Measurements from ENCODE around the gene HES5.

Gene HES5

GRCh38 chr1:2523191-2523890, 6.7 kb downstream of the HES5 start:
- DNase-seq: no peak

GRCh38 chr1:2522230-2522629, 7.8 kb downstream of the HES5 start:
- peaks cover 37% of the 10 kb centered on the region for H3K4me1 ChIP-seq (ENCODE audit: control insufficient read depth, insufficient read depth, low read length, poor library complexity, severe bottlenecking)
- no peaks in the 10 kb centered on the region for H3K9me3 ChIP-seq (ENCODE audit: control insufficient read depth, low read length)
- no peak overlapping the region for H3K27ac ChIP-seq (ENCODE audit: insufficient read depth, low read length, poor library complexity, severe bottlenecking)
- no peak for DNase-seq
- peaks cover 44% of the 10 kb centered on the region for H3K36me3 ChIP-seq (ENCODE audit: control insufficient read depth, insufficient read depth, low read length)
- H3K27me3 ChIP-seq (replicated peaks; ENCODE audit: control insufficient read depth, insufficient read depth, low read length, poor library complexity, severe bottlenecking): no peaks in the 10 kb centered on the region
- no peak overlapping the region for H3K4me3 ChIP-seq (ENCODE audit: insufficient read depth, low read depth, low read length, poor library complexity, severe bottlenecking)

More at GRCh38 chr1:2523191-2523890, 6.7 kb downstream of the HES5 start:
- peaks cover 32% of the 10 kb centered on the region for H3K36me3 ChIP-seq (ENCODE audit: control insufficient read depth, insufficient read depth, low read length)
- no peaks in the 10 kb centered on the region for H3K9me3 ChIP-seq (ENCODE audit: control insufficient read depth, low read length)
- peaks cover 40% of the 10 kb centered on the region for H3K4me1 ChIP-seq (ENCODE audit: control insufficient read depth, insufficient read depth, low read length, poor library complexity, severe bottlenecking)
- H3K4me3 ChIP-seq (ENCODE audit: insufficient read depth, low read depth, low read length, poor library complexity, severe bottlenecking): peak overlapping the region; percentile 84
- peak overlapping the region; percentile 69 for H3K27ac ChIP-seq (ENCODE audit: insufficient read depth, low read length, poor library complexity, severe bottlenecking)
- no peaks in the 10 kb centered on the region for H3K27me3 ChIP-seq (replicated peaks; ENCODE audit: control insufficient read depth, insufficient read depth, low read length, poor library complexity, severe bottlenecking)

GRCh38 chr1:2520806-2521205, 9.3 kb downstream of the HES5 start:
- Histone ChIP-seq H3K36me3 (ENCODE audit: control insufficient read depth, insufficient read depth, low read length) (peaks cover 58% of the 10 kb centered on the region), H3K9me3 (ENCODE audit: control insufficient read depth, low read length) (no peaks in the 10 kb centered on the region), H3K4me3 (ENCODE audit: insufficient read depth, low read depth, low read length, poor library complexity, severe bottlenecking) (no peak overlapping the region), H3K27me3 (replicated peaks; ENCODE audit: control insufficient read depth, insufficient read depth, low read length, poor library complexity, severe bottlenecking) (no peaks in the 10 kb centered on the region), H3K27ac (ENCODE audit: insufficient read depth, low read length, poor library complexity, severe bottlenecking) (no peak overlapping the region), H3K4me1 (ENCODE audit: control insufficient read depth, insufficient read depth, low read length, poor library complexity, severe bottlenecking) (peaks cover 30% of the 10 kb centered on the region)
- no peak for DNase-seq

- Histone ChIP-seq H3K27me3 (replicated peaks; ENCODE audit: control insufficient read depth, insufficient read depth, low read length, poor library complexity, severe bottlenecking) (no peaks in the 10 kb centered on the region), H3K4me3 (ENCODE audit: insufficient read depth, low read depth, low read length, poor library complexity, severe bottlenecking) (no peak overlapping the region), H3K4me1 (ENCODE audit: control insufficient read depth, insufficient read depth, low read length, poor library complexity, severe bottlenecking) (peaks cover 24% of the 10 kb centered on the region), H3K36me3 (ENCODE audit: control insufficient read depth, insufficient read depth, low read length) (peaks cover 64% of the 10 kb centered on the region), H3K27ac (ENCODE audit: insufficient read depth, low read length, poor library complexity, severe bottlenecking) (no peak overlapping the region), H3K9me3 (ENCODE audit: control insufficient read depth, low read length) (no peaks in the 10 kb centered on the region)
- DNase-seq: no peak
Measured at GRCh38 chr1:2520206-2520605, 9.9 kb downstream of the HES5 start.

- H3K4me3 ChIP-seq (ENCODE audit: insufficient read depth, low read depth, low read length, poor library complexity, severe bottlenecking): no peak overlapping the region
Measured at GRCh38 chr1:2519729-2520128, 10.3 kb downstream of the HES5 start.

GRCh38 chr1:2519029-2519685, 10.9 kb downstream of the HES5 start:
- DNase-seq: no peak
- Histone ChIP-seq H3K9me3 (ENCODE audit: control insufficient read depth, low read length) (no peaks in the 10 kb centered on the region), H3K27me3 (replicated peaks; ENCODE audit: control insufficient read depth, insufficient read depth, low read length, poor library complexity, severe bottlenecking) (no peaks in the 10 kb centered on the region), H3K4me1 (ENCODE audit: control insufficient read depth, insufficient read depth, low read length, poor library complexity, severe bottlenecking) (peaks cover 14% of the 10 kb centered on the region), H3K27ac (ENCODE audit: insufficient read depth, low read length, poor library complexity, severe bottlenecking) (no peak overlapping the region), H3K36me3 (ENCODE audit: control insufficient read depth, insufficient read depth, low read length) (peaks cover 72% of the 10 kb centered on the region), H3K4me3 (ENCODE audit: insufficient read depth, low read depth, low read length, poor library complexity, severe bottlenecking) (no peak overlapping the region)

More at GRCh38 chr1:2519729-2520128, 10.3 kb downstream of the HES5 start:
- Histone ChIP-seq H3K27me3 (replicated peaks; ENCODE audit: control insufficient read depth, insufficient read depth, low read length, poor library complexity, severe bottlenecking) (no peaks in the 10 kb centered on the region), H3K4me1 (ENCODE audit: control insufficient read depth, insufficient read depth, low read length, poor library complexity, severe bottlenecking) (peaks cover 19% of the 10 kb centered on the region), H3K36me3 (ENCODE audit: control insufficient read depth, insufficient read depth, low read length) (peaks cover 68% of the 10 kb centered on the region), H3K27ac (ENCODE audit: insufficient read depth, low read length, poor library complexity, severe bottlenecking) (no peak overlapping the region), H3K9me3 (ENCODE audit: control insufficient read depth, low read length) (no peaks in the 10 kb centered on the region)
- DNase-seq: no peak

- Histone ChIP-seq H3K36me3 (ENCODE audit: control insufficient read depth, insufficient read depth, low read length) (peaks cover 79% of the 10 kb centered on the region), H3K4me3 (ENCODE audit: insufficient read depth, low read depth, low read length, poor library complexity, severe bottlenecking) (no peak overlapping the region), H3K27ac (ENCODE audit: insufficient read depth, low read length, poor library complexity, severe bottlenecking) (no peak overlapping the region), H3K9me3 (ENCODE audit: control insufficient read depth, low read length) (no peaks in the 10 kb centered on the region), H3K27me3 (replicated peaks; ENCODE audit: control insufficient read depth, insufficient read depth, low read length, poor library complexity, severe bottlenecking) (no peaks in the 10 kb centered on the region), H3K4me1 (ENCODE audit: control insufficient read depth, insufficient read depth, low read length, poor library complexity, severe bottlenecking) (peaks cover 8% of the 10 kb centered on the region)
- DNase-seq: no peak
Measured at GRCh38 chr1:2518528-2518927, 11.5 kb downstream of the HES5 start.

- H3K27ac ChIP-seq (ENCODE audit: insufficient read depth, low read length, poor library complexity, severe bottlenecking): no peak overlapping the region
- no peak for DNase-seq
- peaks cover 84% of the 10 kb centered on the region for H3K36me3 ChIP-seq (ENCODE audit: control insufficient read depth, insufficient read depth, low read length)
- H3K4me3 ChIP-seq (ENCODE audit: insufficient read depth, low read depth, low read length, poor library complexity, severe bottlenecking): no peak overlapping the region
- no peaks in the 10 kb centered on the region for H3K27me3 ChIP-seq (replicated peaks; ENCODE audit: control insufficient read depth, insufficient read depth, low read length, poor library complexity, severe bottlenecking)
- no peaks in the 10 kb centered on the region for H3K9me3 ChIP-seq (ENCODE audit: control insufficient read depth, low read length)
- peaks cover 2% of the 10 kb centered on the region for H3K4me1 ChIP-seq (ENCODE audit: control insufficient read depth, insufficient read depth, low read length, poor library complexity, severe bottlenecking)
Measured at GRCh38 chr1:2517966-2518365, 12.1 kb downstream of the HES5 start.

GRCh38 chr1:2516946-2517345, 13.1 kb downstream of the HES5 start:
- no peaks in the 10 kb centered on the region for H3K27me3 ChIP-seq (replicated peaks; ENCODE audit: control insufficient read depth, insufficient read depth, low read length, poor library complexity, severe bottlenecking)
- no peak overlapping the region for H3K27ac ChIP-seq (ENCODE audit: insufficient read depth, low read length, poor library complexity, severe bottlenecking)
- no peaks in the 10 kb centered on the region for H3K4me1 ChIP-seq (ENCODE audit: control insufficient read depth, insufficient read depth, low read length, poor library complexity, severe bottlenecking)
- H3K9me3 ChIP-seq (ENCODE audit: control insufficient read depth, low read length): no peaks in the 10 kb centered on the region
- DNase-seq: no peak
- no peak overlapping the region for H3K4me3 ChIP-seq (ENCODE audit: insufficient read depth, low read depth, low read length, poor library complexity, severe bottlenecking)
- peaks cover 94% of the 10 kb centered on the region for H3K36me3 ChIP-seq (ENCODE audit: control insufficient read depth, insufficient read depth, low read length)

- H3K27me3 ChIP-seq (replicated peaks; ENCODE audit: control insufficient read depth, insufficient read depth, low read length, poor library complexity, severe bottlenecking): no peaks in the 10 kb centered on the region
- no peak overlapping the region for H3K4me3 ChIP-seq (ENCODE audit: insufficient read depth, low read depth, low read length, poor library complexity, severe bottlenecking)
- DNase-seq: no peak
- no peak overlapping the region for H3K27ac ChIP-seq (ENCODE audit: insufficient read depth, low read length, poor library complexity, severe bottlenecking)
- peaks cover 98% of the 10 kb centered on the region for H3K36me3 ChIP-seq (ENCODE audit: control insufficient read depth, insufficient read depth, low read length)
- no peaks in the 10 kb centered on the region for H3K4me1 ChIP-seq (ENCODE audit: control insufficient read depth, insufficient read depth, low read length, poor library complexity, severe bottlenecking)
- H3K9me3 ChIP-seq (ENCODE audit: control insufficient read depth, low read length): no peaks in the 10 kb centered on the region
Measured at GRCh38 chr1:2516124-2516523, 13.9 kb downstream of the HES5 start.
